Measurements from ENCODE around the gene ABCF1. TPM values are rescaled to one million over a fixed set of nuclear protein-coding genes. Genes with fewer than 3 reads are reported as not detected.

The ABCF1 gene
- total and polyA plus RNA-seq, 2 of the 8 experiments (the other 6 are each of a cell fraction or from before 2014, with no cell fraction given) = 48.8 to 123 TPM

GRCh38 chr6:30616811-30617564, 45.7 kb downstream of the ABCF1 start, which contains the start of gene PPP1R10 (continued):
- peak; percentile 95 for TF ChIP-seq YY1 (IDR thresholded peaks at IDR 0.05; ENCODE audit: low read depth, low read length)
- peak; percentile 86 for TF ChIP-seq BRCA1 (IDR thresholded peaks at IDR 0.05; ENCODE audit: low read depth, low read length)
- TF ChIP-seq NRF1 (IDR thresholded peaks at IDR 0.05; ENCODE audit: low read depth, low read length) = no peak; the same call in 1 of the 2 replicates
- no peak for TF ChIP-seq TEAD4 (IDR thresholded peaks at IDR 0.05; ENCODE audit: low read depth, low read length)
- TF ChIP-seq BCL11A (IDR thresholded peaks at IDR 0.05; ENCODE audit: low read depth in 2 of 2, low read length in 2 of 2) = no peak
- TF ChIP-seq CHD2 (IDR thresholded peaks at IDR 0.05; ENCODE audit: low read length) = peak; percentile 97
- TF ChIP-seq ATF3 (IDR thresholded peaks at IDR 0.05; ENCODE audit: insufficient read depth, low read depth, low read length) = no peak
- TF ChIP-seq EGR1 (IDR thresholded peaks at IDR 0.05; ENCODE audit: borderline replicate concordance, low read depth, low read length) = no peak
- peak; percentile 99 for TF ChIP-seq TAF7 (optimal IDR thresholded peaks at IDR 0.05; ENCODE audit: borderline replicate concordance, low read depth, low read length)
- TF ChIP-seq SP1 (IDR thresholded peaks at IDR 0.05; ENCODE audit: low read depth, low read length) = peak; percentile 93
- TF ChIP-seq CBX8 (IDR thresholded peaks at IDR 0.05; ENCODE audit: borderline replicate concordance, low read depth, low read length) = no peak
- TF ChIP-seq CREB1 (IDR thresholded peaks at IDR 0.05) = peak; percentile 96
